Ovary (tissue), 3 donors: Measurements from ENCODE around the gene CCDC47.

Experiments used
- POLR2A ChIP-seq: fragments of 450-650 bp; IDR thresholded peaks from one replicate; pipeline ENCODE4 v1.6.1; 2017; ENCODE audit warnings: antibody characterized with exemption, mild to moderate bottlenecking, moderate library complexity
- TF ChIP-seq, protein P1 (sequence below), 3 donors: fragments of 450-650 bp in 2 of 3; fragments of 200-600 bp in 1 of 3; IDR thresholded peaks; one replicate each; pipeline versions ENCODE4 v1.5.1 to v1.8.0; 2016 to 2022; ENCODE audit warnings: antibody characterized with exemption in 3 of 3, mild to moderate bottlenecking in 1 of 3
- donor health status: DM: no; HTN: no; CAD: no.

DNA sequence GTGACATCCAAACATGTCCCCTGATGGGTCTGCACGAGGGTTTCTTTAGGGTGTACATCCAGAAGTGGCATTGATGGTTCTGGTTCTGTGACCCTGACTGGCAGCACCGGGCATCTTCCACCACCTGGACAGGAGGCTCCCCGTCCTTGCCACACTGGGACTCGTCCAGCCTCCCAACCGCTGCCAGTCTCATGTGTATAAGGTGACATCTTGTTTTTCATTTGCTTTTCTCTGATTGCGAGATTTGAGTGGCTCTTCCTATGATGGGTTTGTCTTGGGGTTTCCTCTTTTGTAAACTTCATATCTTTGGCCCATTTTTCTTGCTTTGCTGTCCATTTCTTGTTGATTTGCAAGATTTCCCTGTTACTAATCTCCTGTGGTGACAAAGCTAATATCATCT is 64.3 kb downstream of the CCDC47 start:
- TF ChIP-seq POLR2A = no peak
- TF ChIP-seq, protein P1, sequence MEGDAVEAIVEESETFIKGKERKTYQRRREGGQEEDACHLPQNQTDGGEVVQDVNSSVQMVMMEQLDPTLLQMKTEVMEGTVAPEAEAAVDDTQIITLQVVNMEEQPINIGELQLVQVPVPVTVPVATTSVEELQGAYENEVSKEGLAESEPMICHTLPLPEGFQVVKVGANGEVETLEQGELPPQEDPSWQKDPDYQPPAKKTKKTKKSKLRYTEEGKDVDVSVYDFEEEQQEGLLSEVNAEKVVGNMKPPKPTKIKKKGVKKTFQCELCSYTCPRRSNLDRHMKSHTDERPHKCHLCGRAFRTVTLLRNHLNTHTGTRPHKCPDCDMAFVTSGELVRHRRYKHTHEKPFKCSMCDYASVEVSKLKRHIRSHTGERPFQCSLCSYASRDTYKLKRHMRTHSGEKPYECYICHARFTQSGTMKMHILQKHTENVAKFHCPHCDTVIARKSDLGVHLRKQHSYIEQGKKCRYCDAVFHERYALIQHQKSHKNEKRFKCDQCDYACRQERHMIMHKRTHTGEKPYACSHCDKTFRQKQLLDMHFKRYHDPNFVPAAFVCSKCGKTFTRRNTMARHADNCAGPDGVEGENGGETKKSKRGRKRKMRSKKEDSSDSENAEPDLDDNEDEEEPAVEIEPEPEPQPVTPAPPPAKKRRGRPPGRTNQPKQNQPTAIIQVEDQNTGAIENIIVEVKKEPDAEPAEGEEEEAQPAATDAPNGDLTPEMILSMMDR (IDR thresholded peaks at IDR 0.05) = no peak
